Loucy (cell line): ENCODE measurements around the gene EFHC2.

Source experiments
- EZH2phosphoT487 ChIP-seq: fragments of 200-600 bp; IDR thresholded peaks from 2 replicates; pipeline ENCODE4 v1.6.1; 2018; ENCODE audit warnings: antibody characterized with exemption, mild to moderate bottlenecking, moderate library complexity, borderline replicate concordance
- TF ChIP-seq, protein P1 (sequence below): fragments of 200-600 bp; sonication (generic); conservative IDR thresholded peaks from 2 replicates; pipeline ENCODE4 v1.5.1; 2014; ENCODE audit warnings: mild to moderate bottlenecking, antibody characterized with exemption, low read length

DNA sequence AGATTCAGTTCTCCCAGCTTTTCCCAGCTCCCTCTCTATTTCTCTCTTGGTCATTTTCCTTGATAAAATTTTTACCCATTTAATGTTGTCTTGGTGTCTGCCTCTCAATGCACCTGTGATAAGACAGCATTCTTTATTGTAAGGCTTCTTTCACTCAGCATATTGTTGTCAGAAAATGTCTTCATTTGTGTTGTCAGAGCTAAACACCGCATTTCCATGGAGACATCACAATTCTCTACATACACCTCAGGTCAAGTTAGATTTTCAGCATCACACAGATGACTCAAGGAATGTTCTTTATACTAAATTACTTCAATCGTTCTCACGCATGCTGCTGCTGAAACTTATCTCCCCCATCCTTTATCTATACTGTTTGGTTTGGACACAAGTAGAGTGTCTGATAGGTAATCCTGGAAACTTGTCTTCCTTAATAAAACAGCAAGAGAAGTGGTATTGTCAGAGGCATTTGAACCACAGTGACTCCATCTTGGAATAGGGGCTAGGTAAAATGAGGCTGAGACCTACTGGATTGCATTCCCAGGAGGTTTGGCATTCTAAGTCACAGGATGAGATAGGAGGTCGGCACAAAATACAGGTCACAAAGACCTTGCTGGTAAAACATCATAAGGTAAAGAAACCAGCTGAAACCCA is 41.3 kb upstream of the EFHC2 start:
- TF ChIP-seq, protein P1, sequence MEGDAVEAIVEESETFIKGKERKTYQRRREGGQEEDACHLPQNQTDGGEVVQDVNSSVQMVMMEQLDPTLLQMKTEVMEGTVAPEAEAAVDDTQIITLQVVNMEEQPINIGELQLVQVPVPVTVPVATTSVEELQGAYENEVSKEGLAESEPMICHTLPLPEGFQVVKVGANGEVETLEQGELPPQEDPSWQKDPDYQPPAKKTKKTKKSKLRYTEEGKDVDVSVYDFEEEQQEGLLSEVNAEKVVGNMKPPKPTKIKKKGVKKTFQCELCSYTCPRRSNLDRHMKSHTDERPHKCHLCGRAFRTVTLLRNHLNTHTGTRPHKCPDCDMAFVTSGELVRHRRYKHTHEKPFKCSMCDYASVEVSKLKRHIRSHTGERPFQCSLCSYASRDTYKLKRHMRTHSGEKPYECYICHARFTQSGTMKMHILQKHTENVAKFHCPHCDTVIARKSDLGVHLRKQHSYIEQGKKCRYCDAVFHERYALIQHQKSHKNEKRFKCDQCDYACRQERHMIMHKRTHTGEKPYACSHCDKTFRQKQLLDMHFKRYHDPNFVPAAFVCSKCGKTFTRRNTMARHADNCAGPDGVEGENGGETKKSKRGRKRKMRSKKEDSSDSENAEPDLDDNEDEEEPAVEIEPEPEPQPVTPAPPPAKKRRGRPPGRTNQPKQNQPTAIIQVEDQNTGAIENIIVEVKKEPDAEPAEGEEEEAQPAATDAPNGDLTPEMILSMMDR, result no peak
- no peak for TF ChIP-seq EZH2phosphoT487
